Subcutaneous abdominal adipose tissue (tissue), 5 donors: ENCODE results near the gene UBA52.
"Not testable (repeated sequence)": the region's sequence is repeated elsewhere in the genome, so short reads cannot be mapped to it uniquely, and the experiment has no call there.

Experiments
- H3K27ac ChIP-seq: one replicate; pipeline ENCODE4 v1.7.0; 2013; ENCODE audit warnings: low read depth, mild to moderate bottlenecking, inconsistent platforms, low read length, moderate library complexity
- H3K27me3 ChIP-seq, 5 donors: one replicate each; pipeline ENCODE4 v1.7.0; 2013; ENCODE audit warnings: low read length in 5 of 5, inconsistent platforms in 1 of 5; ENCODE audit not compliant: control insufficient read depth in 5 of 5, insufficient read depth in 4 of 5
- H3K36me3 ChIP-seq, 5 donors: one replicate each; pipeline ENCODE4 v1.7.0; 2013; ENCODE audit warnings: low read length in 5 of 5; ENCODE audit not compliant: control insufficient read depth in 5 of 5, insufficient read depth in 5 of 5
- H3K4me1 ChIP-seq, 5 donors: one replicate each; pipeline ENCODE4 v1.7.0; 2013; ENCODE audit warnings: low read length in 5 of 5, mild to moderate bottlenecking in 3 of 5, moderate library complexity in 1 of 5; ENCODE audit not compliant: control insufficient read depth in 5 of 5, insufficient read depth in 5 of 5
- H3K4me3 ChIP-seq, 5 donors: one replicate each; pipeline ENCODE4 v1.7.0; 2013; ENCODE audit warnings: low read length in 5 of 5, low read depth in 1 of 5
- H3K9ac ChIP-seq, 5 donors: one replicate each; pipeline ENCODE4 v1.7.0; 2013; ENCODE audit warnings: low read length in 5 of 5, mild to moderate bottlenecking in 4 of 5, moderate library complexity in 3 of 5
- H3K9me3 ChIP-seq, 5 donors: one replicate each; pipeline ENCODE4 v1.7.0; 2013; ENCODE audit warnings: low read length in 5 of 5; ENCODE audit not compliant: control insufficient read depth in 5 of 5
- donor health status: healthy.
- donor health status: healthy.
- donor health status: healthy.
- donor health status: healthy.
- donor health status: healthy.

The UBA52 gene

GRCh38 chr19:18600692-18601397, 29.2 kb downstream of the UBA52 start:
- H3K9ac ChIP-seq, H3K27ac ChIP-seq, H3K4me3 ChIP-seq, H3K9me3 ChIP-seq, H3K36me3 ChIP-seq, H3K4me1 ChIP-seq: not testable (repeated sequence)
- H3K27me3 ChIP-seq: peaks cover 29 to 55% (median 50%) of the 10 kb centered on the region in 5 donors

- peaks cover 0 to 8% (median 5%) of the 10 kb centered on the region in 5 donors for H3K4me1 ChIP-seq
- no peak overlapping the region for H3K9ac ChIP-seq
- no peaks in the 10 kb centered on the region for H3K36me3 ChIP-seq
- H3K27me3 ChIP-seq: peaks cover 33 to 60% (median 50%) of the 10 kb centered on the region in 5 donors
- H3K27ac ChIP-seq: no peak overlapping the region
- H3K9me3 ChIP-seq: no peaks in the 10 kb centered on the region
- H3K4me3 ChIP-seq: no peak overlapping the region
Observed at GRCh38 chr19:18601875-18602274, 30.2 kb downstream of the UBA52 start.

GRCh38 chr19:18603255-18603957, 31.7 kb downstream of the UBA52 start:
- peaks cover 45 to 63% (median 56%) of the 10 kb centered on the region in 5 donors for H3K27me3 ChIP-seq
- H3K36me3 ChIP-seq: no peaks in the 10 kb centered on the region
- H3K9ac ChIP-seq: no peak overlapping the region
- H3K9me3 ChIP-seq: no peaks in the 10 kb centered on the region
- no peak overlapping the region for H3K4me3 ChIP-seq
- H3K4me1 ChIP-seq: peaks cover 0 to 14% (median 12%) of the 10 kb centered on the region in 5 donors
- no peak overlapping the region for H3K27ac ChIP-seq

GRCh38 chr19:18603958-18604819, 32.5 kb downstream of the UBA52 start:
- H3K27me3 ChIP-seq: peaks cover 48 to 63% (median 56%) of the 10 kb centered on the region in 5 donors

GRCh38 chr19:18604820-18605159, 33.1 kb downstream of the UBA52 start:
- Histone ChIP-seq H3K27me3 (peaks cover 49 to 62% (median 56%) of the 10 kb centered on the region in 5 donors), H3K9ac (no peak overlapping the region), H3K36me3 (no peaks in the 10 kb centered on the region), H3K4me3 (no peak overlapping the region), H3K4me1 (peaks cover 0 to 14% (median 12%) of the 10 kb centered on the region in 5 donors), H3K9me3 (no peaks in the 10 kb centered on the region), H3K27ac (no peak overlapping the region)

More at GRCh38 chr19:18603958-18604819, 32.5 kb downstream of the UBA52 start:
- Histone ChIP-seq H3K27ac (no peak overlapping the region), H3K4me1 (peaks cover 0 to 14% (median 12%) of the 10 kb centered on the region in 5 donors), H3K36me3 (no peaks in the 10 kb centered on the region), H3K9ac (no peak overlapping the region), H3K9me3 (no peaks in the 10 kb centered on the region), H3K4me3 (no peak overlapping the region)

GRCh38 chr19:18605196-18605545, 33.5 kb downstream of the UBA52 start:
- Histone ChIP-seq H3K36me3 (no peaks in the 10 kb centered on the region), H3K9ac (no peak overlapping the region), H3K4me3 (no peak overlapping the region), H3K27ac (no peak overlapping the region), H3K27me3 (peaks cover 50 to 65% (median 57%) of the 10 kb centered on the region in 5 donors), H3K9me3 (no peaks in the 10 kb centered on the region), H3K4me1 (peaks cover 0 to 14% (median 12%) of the 10 kb centered on the region in 5 donors)

GRCh38 chr19:18605546-18606280, 34.1 kb downstream of the UBA52 start:
- H3K27ac ChIP-seq: no peak overlapping the region
- no peak overlapping the region for H3K4me3 ChIP-seq
- peaks cover 55 to 70% (median 61%) of the 10 kb centered on the region in 5 donors for H3K27me3 ChIP-seq
- H3K36me3 ChIP-seq: no peaks in the 10 kb centered on the region
- peaks cover 0 to 19% (median 12%) of the 10 kb centered on the region in 5 donors for H3K4me1 ChIP-seq
- no peaks in the 10 kb centered on the region for H3K9me3 ChIP-seq
- H3K9ac ChIP-seq: no peak overlapping the region

- Histone ChIP-seq H3K27ac (no peak within 1 kb of the TSS), H3K27me3 (peaks cover 62 to 77% (median 67%) of the 10 kb centered on the region in 5 donors), H3K4me3 (no peak within 1 kb of the TSS), H3K9ac (no peak within 1 kb of the TSS), H3K4me1 (peaks cover 0 to 26% (median 14%) of the 10 kb centered on the region in 5 donors), H3K36me3 (no peaks in the 10 kb centered on the region), H3K9me3 (no peaks in the 10 kb centered on the region)
Observed at GRCh38 chr19:18606281-18607225, 34.9 kb downstream of the UBA52 start, which contains the start of gene CRLF1. CRLF1 (minus strand) TSS chr19:18606799; CDS start chr19:18606656, 143 bp downstream.
